Endothelial cell of umbilical vein (primary cell): Measurements from ENCODE around the gene CEP20. TPM values are rescaled to one million over a fixed set of nuclear protein-coding genes. Genes with fewer than 3 reads are reported as not detected.

Source experiments
- BruUV-seq: library from RNA; stranded (reverse); fragments of 400-500 nt; replicated peaks from 2 replicates; lab custom pipeline; 2021; lab: Mats Ljungman, UMichigan
- CTCF ChIA-PET: fragments of 300-600, 350-600 bp; sonication (Branson Sonifier 250); formaldehyde crosslinking; loops from one replicate; lab custom pipeline; 2021; ENCODE audit warnings: antibody characterized with exemption, inconsistent platforms; lab: Charles Lee
- POLR2A ChIA-PET: fragments of 300-600, 350-600 bp; sonication (Branson Sonifier 250); formaldehyde crosslinking; loops from one replicate; lab custom pipeline; 2021; ENCODE audit warnings: antibody characterized with exemption, inconsistent platforms; lab: Charles Lee
- DNase-seq: peaks from one replicate; pipeline ENCODE4 v3.0.0-alpha.2; 2011; ENCODE audit warnings: low read depth, low spot score
- FAIRE-seq: peaks from 2 replicates; lab custom pipeline; 2011; peaks lifted over from hg19 to GRCh38; lab: Jason Lieb, UNC
- H2AFZ ChIP-seq: 2 replicates; pipeline ENCODE4 v1.6.0; 2012; ENCODE audit warnings: low read depth, low read length, control low read depth, inconsistent platforms
- H3K27ac ChIP-seq: 2 replicates; pipeline ENCODE4 v1.5.1; 2011; ENCODE audit warnings: low read depth, mild to moderate bottlenecking, control low read depth, low read length, moderate library complexity; ENCODE audit not compliant: insufficient read depth
- H3K27me3 ChIP-seq, 2 experiments: 2 replicates each; pipeline versions ENCODE4 v1.6.0 to v1.6.1; 2011; ENCODE audit warnings: low read length in 2 of 2, mixed read lengths in 1 of 2; ENCODE audit not compliant: control insufficient read depth in 2 of 2, insufficient read depth in 2 of 2
- H3K36me3 ChIP-seq, 2 experiments: 2 replicates in 1 of 2; 3 replicates in 1 of 2; pipeline ENCODE4 v1.5.1; 2011; ENCODE audit warnings: low read length in 2 of 2, mild to moderate bottlenecking in 1 of 2, moderate library complexity in 1 of 2; ENCODE audit not compliant: control insufficient read depth in 2 of 2, insufficient read depth in 2 of 2; ENCODE audit errors: extremely low read depth in 1 of 2
- H3K4me1 ChIP-seq: 3 replicates; pipeline ENCODE4 v1.5.1; 2011; ENCODE audit warnings: mild to moderate bottlenecking, low read length; ENCODE audit not compliant: control insufficient read depth, insufficient read depth; ENCODE audit errors: extremely low read depth
- H3K4me2 ChIP-seq: 2 replicates; pipeline ENCODE4 v1.6.1; 2011; ENCODE audit warnings: low read length, control low read depth, mixed read lengths; ENCODE audit not compliant: insufficient read depth
- H3K4me3 ChIP-seq, 3 experiments: fragments of 200-600 bp in 1 of 3; sonication (generic), shearing (Covaris generic) in 1 of 3; replicated peaks in 1 of 3; 2 replicates each; pipeline ENCODE4 v1.5.1; 2011 to 2016; ENCODE audit warnings: control low read depth in 3 of 3, low read length in 3 of 3, mild to moderate bottlenecking in 2 of 3, inconsistent platforms in 1 of 3, low read depth in 1 of 3, moderate library complexity in 1 of 3; ENCODE audit not compliant: insufficient read depth in 1 of 3
- H3K79me2 ChIP-seq: 2 replicates; pipeline ENCODE4 v1.6.0; 2012; ENCODE audit warnings: low read length, inconsistent platforms; ENCODE audit not compliant: control insufficient read depth, insufficient read depth
- H3K9ac ChIP-seq: replicated peaks from 2 replicates; pipeline ENCODE3; 2011; ENCODE audit warnings: low read length, control low read depth; ENCODE audit not compliant: insufficient read depth; ENCODE audit errors: extremely low read depth
- H3K9me1 ChIP-seq: replicated peaks from 3 replicates; pipeline ENCODE4 v1.6.0; 2011; ENCODE audit warnings: mild to moderate bottlenecking, low read length; ENCODE audit not compliant: control insufficient read depth, insufficient read depth; ENCODE audit errors: extremely low read depth
- H3K9me3 ChIP-seq: replicated peaks from 2 replicates; pipeline ENCODE4 v1.5.1; 2012; ENCODE audit warnings: low read length, inconsistent platforms; ENCODE audit not compliant: control insufficient read depth, insufficient read depth
- H4K20me1 ChIP-seq: replicated peaks from 2 replicates; pipeline ENCODE3; 2011; ENCODE audit warnings: mild to moderate bottlenecking, low read length; ENCODE audit not compliant: control insufficient read depth, insufficient read depth; ENCODE audit errors: extremely low read depth
- CTCF ChIP-seq, 2 donors: IDR thresholded peaks; 1 replicate in 1 of 2; 2 replicates in 1 of 2; pipeline ENCODE4 v1.5.1; 2011; ENCODE audit warnings: low read length in 2 of 2, mild to moderate bottlenecking in 2 of 2, moderate library complexity in 2 of 2, control low read depth in 1 of 2, inconsistent platforms in 1 of 2, low read depth in 1 of 2; ENCODE audit not compliant: insufficient read depth in 1 of 2; ENCODE audit errors: extremely low read depth in 1 of 2
- EZH2 ChIP-seq: IDR thresholded peaks from 2 replicates; pipeline ENCODE4 v1.6.1; 2012; ENCODE audit warnings: borderline replicate concordance, low read depth, mild to moderate bottlenecking, moderate library complexity, low read length, inconsistent platforms; ENCODE audit not compliant: severe bottlenecking
- FOS ChIP-seq: IDR thresholded peaks from 2 replicates; pipeline ENCODE4 v1.6.1; 2011; ENCODE audit warnings: mild to moderate bottlenecking, low read length, moderate library complexity, borderline replicate concordance; ENCODE audit not compliant: insufficient read depth
- GATA2 ChIP-seq: IDR thresholded peaks from 2 replicates; pipeline ENCODE4 v1.7.0; 2011; ENCODE audit warnings: low read depth, mild to moderate bottlenecking, moderate library complexity, mixed read lengths, low read length; ENCODE audit not compliant: insufficient read length, insufficient read depth
- JUN ChIP-seq: IDR thresholded peaks from 2 replicates; pipeline ENCODE4 v1.6.1; 2011; ENCODE audit warnings: borderline replicate concordance, low read depth; ENCODE audit not compliant: insufficient read length, insufficient read depth
- MYC ChIP-seq: IDR thresholded peaks from one replicate; pipeline ENCODE4 v1.6.1; 2011; ENCODE audit warnings: mild to moderate bottlenecking, low read depth, low read length
- POLR2A ChIP-seq: IDR thresholded peaks from 2 replicates; pipeline ENCODE4 v1.6.1; 2012; ENCODE audit warnings: low read depth, mild to moderate bottlenecking, control low read depth, low read length
- POLR2AphosphoS5 ChIP-seq: IDR thresholded peaks from 2 replicates; pipeline ENCODE4 v1.6.1; 2012; ENCODE audit warnings: low read depth, mild to moderate bottlenecking, control low read depth, low read length, moderate library complexity; ENCODE audit not compliant: insufficient read depth
- dilution Hi-C: fragments of 300-500 bp; cut with MboI; formaldehyde crosslinking; loops from one replicate; pipeline ENCODE4 v1.15.0; 2019; ENCODE audit warnings: low sequenced_read_pairs; ENCODE audit not compliant: extremely low pct_ligation_motif_present
- intact Hi-C: fragments of 100-400 bp; cut with micrococcal nuclease; formaldehyde crosslinking; loops from one replicate; pipeline ENCODE4 v1.10.0; 2022
- polyA plus RNA-seq, 4 experiments: library from polyadenylated mRNA; depleted of rRNA in 3 of 4; stranded (reverse) in 3 of 4; unstranded in 1 of 4; fragments of >200 nt; gene quantifications; 2 replicates each; pipeline versions ENCODE4 v1.2.1 to v1.2.3, GENCODE V29; 2011 to 2012; ENCODE audit warnings: missing spikeins in 1 of 4
- total RNA-seq: library from RNA; stranded (reverse); gene quantifications from 2 replicates; pipeline ENCODE4 v1.2.3, GENCODE V29; 2021
- TF ChIP-seq, protein P1 (sequence below): IDR thresholded peaks from 2 replicates; pipeline ENCODE4 v1.6.1; 2011; ENCODE audit not compliant: insufficient read depth, insufficient read length

CEP20 gene
- total and polyA plus RNA-seq, 2 donors (not counting 3 experiments of a cell fraction or from before 2014, with no cell fraction given) = 9.5 to 28.0 TPM

- TF ChIP-seq, protein P1, sequence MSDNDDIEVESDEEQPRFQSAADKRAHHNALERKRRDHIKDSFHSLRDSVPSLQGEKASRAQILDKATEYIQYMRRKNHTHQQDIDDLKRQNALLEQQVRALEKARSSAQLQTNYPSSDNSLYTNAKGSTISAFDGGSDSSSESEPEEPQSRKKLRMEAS = no peak
- TF ChIP-seq GATA2 (no peak), JUN (no peak)
- no peak for DNase-seq
- H3K9me1 ChIP-seq = no peaks in the 10 kb centered on the region
- H3K27ac ChIP-seq = no peak overlapping the region
- no peaks in the 10 kb centered on the region for H3K36me3 ChIP-seq
- H2AFZ ChIP-seq = no peak overlapping the region
- no peak overlapping the region for H3K9ac ChIP-seq
- H3K79me2 ChIP-seq = no peaks in the 10 kb centered on the region
- ChIA-PET CTCF (interaction anchor here (0.6 to 4.4 kb wide), 17 partner anchors 8 to 84 kb away, joined by 3 to 73 read pairs (median 15); no protein-coding TSS in a partner anchor), POLR2A (no interaction called here)
- dilution Hi-C loops = no loop called here
- no TSS peak for BruUV-seq
- no peaks in the 10 kb centered on the region for H3K9me3 ChIP-seq
- H3K27me3 ChIP-seq = peaks cover 0 to 2% of the 10 kb centered on the region in 2 experiments
- H3K4me3 ChIP-seq = no peak overlapping the region
- no peaks in the 10 kb centered on the region for H4K20me1 ChIP-seq
- intact Hi-C loops = loop anchor here (1.0 to 2.0 kb wide), 2 partner anchors 44 to 57 kb away; no protein-coding TSS in a partner anchor
- no peak for FAIRE-seq
- H3K4me2 ChIP-seq = no peak overlapping the region
- H3K4me1 ChIP-seq = no peaks in the 10 kb centered on the region
Measured at GRCh38 chr16:15822957-15823356, 65.4 kb downstream of the CEP20 start.

- dilution Hi-C loops = no loop called here
- Histone ChIP-seq H3K4me1 (no peaks in the 10 kb centered on the region), H3K4me2 (no peak overlapping the region), H3K27me3 (peaks cover 2 to 3% of the 10 kb centered on the region in 2 experiments), H3K27ac (no peak overlapping the region), H3K36me3 (no peaks in the 10 kb centered on the region), H4K20me1 (no peaks in the 10 kb centered on the region), H3K9ac (no peak overlapping the region), H3K9me3 (no peaks in the 10 kb centered on the region), H2AFZ (no peak overlapping the region), H3K4me3 (no peak overlapping the region), H3K79me2 (no peaks in the 10 kb centered on the region), H3K9me1 (no peaks in the 10 kb centered on the region)
- TF ChIP-seq POLR2A (no peak), JUN (no peak), FOS (no peak), MYC (no peak), GATA2 (no peak), CTCF (IDR thresholded peaks at IDR 0.05; ENCODE audit: extremely low read depth in 1 of 2, insufficient read depth in 1 of 2, low read depth in 1 of 2, low read length in 2 of 2) (no peak), EZH2 (no peak), POLR2AphosphoS5 (no peak)
- TF ChIP-seq, protein P1 = no peak
- DNase-seq = no peak
- FAIRE-seq = no peak
- ChIA-PET CTCF (interaction anchor here (0.6 to 4.4 kb wide), 17 partner anchors 9 to 113 kb away, joined by 3 to 73 read pairs (median 15); no protein-coding TSS in a partner anchor), POLR2A (no interaction called here)
- intact Hi-C loops = no loop called here
- no TSS peak for BruUV-seq
Measured at GRCh38 chr16:15820837-15821236, 67.6 kb downstream of the CEP20 start.
